Chondrocyte (in vitro differentiated cells): Measurements from ENCODE around the gene TMTC1. TPM values are rescaled to one million over a fixed set of nuclear protein-coding genes. Genes with fewer than 3 reads are reported as not detected.

Source experiments
- DNase-seq: peaks from one replicate; pipeline ENCODE4 v3.0.0; 2021; ENCODE audit warnings: mixed read lengths, low spot score
- H3K27ac Mint-ChIP-seq: one replicate; pipeline ENCODE4 v1.8.0; 2021; ENCODE audit warnings: mild to moderate bottlenecking, moderate library complexity, mixed read lengths; ENCODE audit not compliant: unreplicated experiment
- H3K27me3 Mint-ChIP-seq: 2 replicates; pipeline ENCODE4 v1.8.0; 2021; ENCODE audit warnings: low read depth, mixed read lengths
- H3K36me3 Mint-ChIP-seq: 2 replicates; pipeline ENCODE4 v1.8.0; 2021; ENCODE audit warnings: low read depth, mixed read lengths
- H3K4me1 Mint-ChIP-seq: 2 replicates; pipeline ENCODE4 v1.8.0; 2021; ENCODE audit warnings: low read depth, mild to moderate bottlenecking, mixed read lengths
- H3K4me3 Mint-ChIP-seq: one replicate; pipeline ENCODE4 v1.8.0; 2021; ENCODE audit warnings: mild to moderate bottlenecking, moderate library complexity, mixed read lengths; ENCODE audit not compliant: unreplicated experiment
- H3K9me3 Mint-ChIP-seq: 2 replicates; pipeline ENCODE4 v1.8.0; 2021; ENCODE audit warnings: low read depth, mixed read lengths
- total RNA-seq: library from RNA; stranded (reverse); gene quantifications from 3 replicates; pipeline ENCODE4 v1.2.1, GENCODE V29; 2021
- TF ChIP-seq, protein P1 (sequence below): fragments of 200-600 bp; sonication (generic); IDR thresholded peaks from 2 replicates; pipeline ENCODE4 v1.5.0; 2021; ENCODE audit warnings: antibody characterized with exemption, mild to moderate bottlenecking, moderate library complexity

The TMTC1 gene
- total RNA-seq, 1 donor from 2014 or later: 25.2 TPM

DNA sequence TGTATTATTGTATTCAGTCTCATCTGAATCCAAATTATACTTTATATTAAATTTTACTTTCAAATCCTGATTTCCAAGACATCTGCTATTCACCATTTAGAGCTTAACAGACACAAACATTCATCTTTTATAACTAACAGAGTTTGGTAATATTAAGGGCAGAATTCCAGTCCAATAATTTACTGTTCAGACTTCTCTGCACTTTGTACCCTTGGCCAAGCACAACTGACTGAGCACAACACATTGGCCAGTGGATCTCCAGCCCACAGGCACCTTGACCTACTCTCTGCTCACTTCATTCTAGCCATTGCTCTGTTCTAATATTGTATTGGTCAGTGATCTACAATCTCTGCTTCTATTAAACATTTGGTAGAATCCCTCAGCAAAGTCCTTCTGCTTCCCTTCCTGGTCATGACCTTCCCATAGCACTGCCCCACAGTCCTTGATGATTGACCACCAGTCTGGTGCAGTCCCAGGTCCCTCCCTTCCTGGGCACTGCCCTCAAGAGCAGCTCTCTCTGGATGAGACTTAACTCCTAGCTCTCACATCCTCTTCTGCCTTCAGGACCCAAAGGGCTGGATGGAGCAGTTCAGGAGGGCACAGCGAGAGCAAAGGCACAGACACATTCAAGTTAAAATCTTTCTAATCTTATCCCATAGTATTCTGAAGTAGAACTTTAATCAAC is 188.5 kb downstream of the TMTC1 start:
- DNase-seq: no peak
- Mint-ChIP-seq H3K27me3 (no peaks in the 10 kb centered on the region), H3K4me1 (peaks cover 25% of the 10 kb centered on the region), H3K36me3 (peaks cover 11% of the 10 kb centered on the region), H3K27ac (no peak overlapping the region), H3K4me3 (no peak overlapping the region), H3K9me3 (no peaks in the 10 kb centered on the region)
- TF ChIP-seq, protein P1, sequence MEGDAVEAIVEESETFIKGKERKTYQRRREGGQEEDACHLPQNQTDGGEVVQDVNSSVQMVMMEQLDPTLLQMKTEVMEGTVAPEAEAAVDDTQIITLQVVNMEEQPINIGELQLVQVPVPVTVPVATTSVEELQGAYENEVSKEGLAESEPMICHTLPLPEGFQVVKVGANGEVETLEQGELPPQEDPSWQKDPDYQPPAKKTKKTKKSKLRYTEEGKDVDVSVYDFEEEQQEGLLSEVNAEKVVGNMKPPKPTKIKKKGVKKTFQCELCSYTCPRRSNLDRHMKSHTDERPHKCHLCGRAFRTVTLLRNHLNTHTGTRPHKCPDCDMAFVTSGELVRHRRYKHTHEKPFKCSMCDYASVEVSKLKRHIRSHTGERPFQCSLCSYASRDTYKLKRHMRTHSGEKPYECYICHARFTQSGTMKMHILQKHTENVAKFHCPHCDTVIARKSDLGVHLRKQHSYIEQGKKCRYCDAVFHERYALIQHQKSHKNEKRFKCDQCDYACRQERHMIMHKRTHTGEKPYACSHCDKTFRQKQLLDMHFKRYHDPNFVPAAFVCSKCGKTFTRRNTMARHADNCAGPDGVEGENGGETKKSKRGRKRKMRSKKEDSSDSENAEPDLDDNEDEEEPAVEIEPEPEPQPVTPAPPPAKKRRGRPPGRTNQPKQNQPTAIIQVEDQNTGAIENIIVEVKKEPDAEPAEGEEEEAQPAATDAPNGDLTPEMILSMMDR: no peak

DNA sequence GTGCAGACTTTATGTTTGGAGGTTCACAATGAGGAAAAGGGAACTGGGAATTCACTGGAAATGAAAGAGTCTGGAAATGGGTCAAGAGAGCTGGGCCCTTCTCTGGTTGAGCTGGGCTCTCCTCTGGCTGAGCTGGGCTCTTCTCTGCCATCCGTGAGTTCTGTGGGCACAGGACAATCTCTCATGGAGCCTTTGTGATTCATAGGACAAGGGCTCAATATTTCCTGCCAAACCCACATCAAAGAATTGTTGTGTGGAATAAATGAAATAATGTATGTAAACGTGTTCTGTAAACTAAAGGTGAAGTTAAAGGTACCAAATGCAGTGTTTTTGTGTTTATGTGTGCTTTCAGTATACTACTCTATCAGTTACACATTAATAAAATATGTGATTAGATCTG is 190.7 kb downstream of the TMTC1 start:
- DNase-seq: no peak
- Mint-ChIP-seq H3K27ac (no peak overlapping the region), H3K4me1 (peaks cover 16% of the 10 kb centered on the region), H3K27me3 (no peaks in the 10 kb centered on the region), H3K9me3 (no peaks in the 10 kb centered on the region), H3K4me3 (no peak overlapping the region), H3K36me3 (peaks cover 11% of the 10 kb centered on the region)
- TF ChIP-seq, protein P1: no peak

DNA sequence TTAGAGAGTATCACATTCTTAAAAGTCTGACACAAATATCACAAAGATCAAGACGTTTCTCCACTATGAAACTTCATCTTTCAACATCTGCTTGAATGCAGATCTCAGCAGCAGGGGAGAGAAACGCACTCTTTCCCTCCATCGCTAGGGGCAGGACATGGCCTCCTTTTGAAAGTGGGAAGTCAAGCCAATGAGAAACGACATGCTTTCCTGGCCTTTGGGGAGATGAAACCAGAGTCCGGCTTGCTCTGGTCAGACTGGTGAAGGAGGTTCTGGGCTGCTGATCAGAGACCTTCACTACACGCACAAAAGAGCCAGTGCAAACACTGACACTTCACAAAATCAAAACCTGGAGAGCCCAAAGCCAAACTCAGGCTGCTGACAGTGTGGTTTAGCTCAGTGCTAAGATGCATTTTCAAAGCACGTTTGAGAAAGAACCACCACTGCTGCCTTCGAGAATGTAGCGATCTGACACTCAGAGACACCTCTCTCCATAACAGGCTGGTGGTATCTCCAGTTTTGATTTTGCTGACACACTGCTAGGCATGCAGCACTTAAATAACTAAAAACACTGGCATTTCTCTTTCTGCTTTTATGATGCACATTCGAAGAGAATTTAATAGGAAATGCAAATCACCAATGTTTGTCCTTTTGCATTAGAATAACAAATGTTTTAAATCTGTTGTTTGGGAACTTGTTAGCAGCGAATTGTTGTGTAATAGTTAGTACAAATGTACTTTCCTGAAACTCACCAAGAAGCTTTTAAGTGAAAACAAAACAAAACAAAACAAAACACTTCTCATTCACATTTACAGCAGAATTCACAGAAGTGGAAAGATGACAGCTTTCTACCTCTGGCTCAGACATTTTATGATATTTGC is 192.4 kb downstream of the TMTC1 start:
- Mint-ChIP-seq H3K4me1 (peaks cover 16% of the 10 kb centered on the region), H3K9me3 (no peaks in the 10 kb centered on the region), H3K36me3 (peaks cover 10% of the 10 kb centered on the region), H3K27ac (no peak overlapping the region), H3K27me3 (no peaks in the 10 kb centered on the region), H3K4me3 (no peak overlapping the region)
- TF ChIP-seq, protein P1: peak; percentile 72
- DNase-seq: no peak

DNA sequence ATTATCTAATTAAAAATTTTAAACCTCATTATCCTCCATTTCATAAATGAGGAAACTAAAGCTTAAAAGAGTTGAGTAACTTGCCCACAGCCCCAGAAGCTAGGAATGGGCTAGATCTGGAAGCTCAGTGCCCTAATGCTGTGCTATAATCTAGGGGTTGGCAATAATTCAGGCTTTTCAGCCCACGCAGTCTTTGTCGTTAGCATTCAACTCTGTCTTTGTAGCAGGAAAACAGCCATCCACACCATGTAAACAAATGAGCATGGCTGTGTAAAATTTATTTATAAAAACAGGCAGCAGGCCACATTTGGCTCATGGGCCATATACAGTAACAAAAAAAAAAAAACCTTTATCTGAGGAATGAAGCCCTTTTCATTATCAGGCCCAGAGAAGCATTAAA is 193.9 kb downstream of the TMTC1 start:
- Mint-ChIP-seq H3K27ac (no peak overlapping the region), H3K4me3 (no peak overlapping the region)
- TF ChIP-seq, protein P1: no peak

DNA sequence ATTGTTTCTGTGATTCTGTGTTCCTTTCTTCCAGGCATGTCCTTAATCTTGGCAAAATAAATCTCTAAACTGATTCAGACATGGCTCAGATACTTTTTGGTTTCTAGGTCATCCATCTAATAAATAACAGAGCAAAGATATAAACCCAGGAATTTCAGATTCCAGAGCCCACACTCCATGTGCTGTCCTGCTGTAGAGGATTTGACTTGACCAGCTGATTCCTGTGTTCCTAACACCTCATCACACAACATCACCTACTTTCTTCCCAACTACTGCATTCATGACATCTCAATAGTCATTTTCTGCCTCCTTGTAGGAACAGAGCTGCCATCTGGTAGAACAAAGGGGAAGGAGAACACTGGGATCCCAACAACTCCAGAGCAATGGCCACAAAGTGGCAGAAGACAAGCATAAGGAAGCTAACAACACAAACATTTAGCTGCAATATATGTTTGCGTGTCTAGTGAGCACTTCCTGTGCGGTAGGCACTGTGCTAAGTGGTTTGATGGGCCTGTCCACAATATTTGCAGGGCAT is 194.4 kb downstream of the TMTC1 start:
- TF ChIP-seq, protein P1: no peak
- Mint-ChIP-seq H3K27ac (no peak overlapping the region), H3K36me3 (peaks cover 3% of the 10 kb centered on the region), H3K9me3 (no peaks in the 10 kb centered on the region), H3K4me1 (peaks cover 16% of the 10 kb centered on the region), H3K4me3 (no peak overlapping the region), H3K27me3 (no peaks in the 10 kb centered on the region)
- no peak for DNase-seq

More for the DNA sequence above, 193.9 kb downstream of the TMTC1 start:
- Mint-ChIP-seq H3K36me3 (peaks cover 3% of the 10 kb centered on the region), H3K27me3 (no peaks in the 10 kb centered on the region), H3K9me3 (no peaks in the 10 kb centered on the region), H3K4me1 (peaks cover 16% of the 10 kb centered on the region)
- no peak for DNase-seq
